Fibroblast of skin of scalp (primary cell): ENCODE data around the gene MORN1.

Experiments used
- DNase-seq: peaks from one replicate; pipeline ENCODE4 v3.0.0-alpha.2; 2013

The MORN1 gene

GRCh38 chr1:2317230-2318065, 73.9 kb downstream of the MORN1 start:
- DNase-seq: no peak

- DNase-seq: no peak
Measured at GRCh38 chr1:2316451-2316961, 74.8 kb downstream of the MORN1 start.

GRCh38 chr1:2315674-2316450, 75.5 kb downstream of the MORN1 start:
- DNase-seq: no peak

GRCh38 chr1:2314803-2315673, 76.3 kb downstream of the MORN1 start:
- DNase-seq: peak; percentile 70

DNA sequence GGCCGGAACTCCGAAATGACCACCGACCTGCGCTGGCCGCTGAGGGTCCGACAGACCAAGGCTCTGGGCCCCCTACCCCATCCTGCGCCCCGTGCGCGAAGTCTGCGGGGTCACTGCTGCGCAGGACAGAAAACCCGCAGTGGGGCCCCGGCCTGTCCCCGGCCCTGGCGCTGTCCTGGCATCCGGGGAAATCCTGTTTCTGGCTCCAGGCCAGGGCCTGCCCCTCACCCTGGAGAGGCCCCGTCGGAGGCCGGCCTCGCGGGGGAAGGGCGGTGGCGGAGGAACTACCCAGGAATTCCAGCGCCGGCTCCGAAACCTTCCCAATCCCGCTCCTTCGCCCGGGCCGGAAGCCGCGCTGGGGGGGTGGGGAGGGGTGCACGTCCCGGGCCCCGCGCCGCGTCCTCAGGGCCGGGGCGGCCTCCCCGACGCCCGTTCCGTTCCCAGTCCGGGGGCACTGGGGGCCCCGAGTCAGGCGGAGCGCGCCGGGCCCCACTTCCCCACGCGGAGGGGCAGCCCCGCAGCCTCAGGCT, 77.0 kb downstream of the MORN1 start:
- DNase-seq: peak; percentile 82

DNA sequence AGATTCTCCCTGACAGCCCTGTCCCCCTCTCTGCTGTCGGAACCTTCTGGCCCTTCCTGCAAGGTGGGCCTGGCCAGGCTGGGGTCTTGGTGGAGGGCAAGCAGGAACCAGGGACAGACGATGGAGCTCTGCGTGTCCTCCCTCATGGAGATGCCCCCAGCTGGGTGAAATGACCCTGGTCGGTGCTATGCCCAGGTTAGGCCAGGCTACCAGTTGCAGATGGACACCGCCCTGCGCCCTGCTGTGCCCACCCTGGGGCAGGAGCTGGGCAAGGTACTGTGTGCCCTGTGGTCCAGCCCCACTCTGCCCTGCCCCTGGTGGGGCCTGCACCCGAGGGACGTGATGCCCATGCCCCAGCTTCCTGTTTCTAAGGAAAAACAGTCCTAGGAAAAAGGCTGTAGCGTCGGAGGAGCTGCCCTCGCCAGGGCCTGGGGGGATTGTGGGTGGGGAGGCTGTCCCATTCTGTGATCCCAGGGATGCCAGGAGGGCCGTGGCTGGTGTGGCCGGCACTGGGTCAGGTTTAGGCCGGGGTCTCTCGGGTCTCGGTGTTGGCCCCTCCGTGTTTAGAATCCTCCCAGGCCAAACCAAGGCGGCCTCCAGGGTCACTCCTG, 77.6 kb downstream of the MORN1 start:
- no peak for DNase-seq

DNA sequence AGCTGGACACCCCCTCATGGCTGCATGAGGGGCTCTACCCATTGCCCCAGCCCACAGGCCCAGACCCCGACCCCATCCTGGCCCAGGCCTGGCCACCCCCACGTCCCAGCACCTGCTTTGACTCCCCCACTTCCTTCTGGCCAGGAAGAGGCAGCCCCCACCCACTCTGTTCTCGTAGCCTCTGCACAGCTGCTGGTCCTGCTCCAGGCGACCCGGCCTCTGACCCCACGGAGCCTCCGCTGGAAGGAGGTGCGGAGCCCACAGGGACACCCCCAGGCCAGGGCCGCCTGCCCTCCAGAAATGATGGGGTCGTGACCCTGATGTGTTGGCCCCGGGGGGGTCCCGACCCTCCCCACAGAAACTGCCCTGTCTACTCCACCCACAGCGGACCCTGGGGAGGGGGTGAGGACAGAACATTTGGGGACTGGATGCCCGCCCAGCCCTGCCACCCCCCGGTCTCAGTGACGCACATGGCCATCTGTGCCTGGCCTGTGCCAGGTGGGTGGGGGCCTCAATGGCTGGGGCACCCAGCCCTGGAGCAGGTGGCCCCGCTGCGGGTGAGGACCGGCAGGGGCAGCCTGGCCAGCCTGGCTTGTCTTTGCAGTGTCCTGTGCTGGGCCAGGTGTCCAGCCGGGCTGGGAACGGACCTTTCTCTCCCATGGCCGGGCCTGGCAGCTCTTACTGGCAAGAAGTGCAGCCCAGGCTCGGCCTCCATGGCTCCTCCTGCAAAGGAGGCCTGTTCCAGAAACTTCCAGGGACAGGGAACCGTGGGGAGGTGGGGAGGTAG, 78.6 kb downstream of the MORN1 start:
- DNase-seq: no peak

DNA sequence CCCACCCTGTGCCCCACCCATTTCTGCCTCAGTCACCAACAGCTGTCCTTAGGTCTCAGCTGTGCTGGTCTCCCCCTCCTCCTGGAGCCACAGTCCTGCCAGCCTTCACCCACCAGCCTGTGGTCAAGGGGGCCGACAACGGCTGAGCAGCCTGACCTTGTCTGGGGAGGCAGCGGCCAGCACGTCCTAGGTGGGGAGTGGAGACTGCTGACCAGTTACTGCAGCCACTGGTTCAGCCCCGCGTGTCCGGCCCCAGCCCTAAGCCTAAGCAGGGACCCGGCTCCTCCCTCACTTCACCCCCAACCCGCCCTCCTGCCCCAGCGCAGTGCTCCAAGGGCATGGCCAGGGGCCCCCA, 79.2 kb downstream of the MORN1 start:
- no peak for DNase-seq

DNA sequence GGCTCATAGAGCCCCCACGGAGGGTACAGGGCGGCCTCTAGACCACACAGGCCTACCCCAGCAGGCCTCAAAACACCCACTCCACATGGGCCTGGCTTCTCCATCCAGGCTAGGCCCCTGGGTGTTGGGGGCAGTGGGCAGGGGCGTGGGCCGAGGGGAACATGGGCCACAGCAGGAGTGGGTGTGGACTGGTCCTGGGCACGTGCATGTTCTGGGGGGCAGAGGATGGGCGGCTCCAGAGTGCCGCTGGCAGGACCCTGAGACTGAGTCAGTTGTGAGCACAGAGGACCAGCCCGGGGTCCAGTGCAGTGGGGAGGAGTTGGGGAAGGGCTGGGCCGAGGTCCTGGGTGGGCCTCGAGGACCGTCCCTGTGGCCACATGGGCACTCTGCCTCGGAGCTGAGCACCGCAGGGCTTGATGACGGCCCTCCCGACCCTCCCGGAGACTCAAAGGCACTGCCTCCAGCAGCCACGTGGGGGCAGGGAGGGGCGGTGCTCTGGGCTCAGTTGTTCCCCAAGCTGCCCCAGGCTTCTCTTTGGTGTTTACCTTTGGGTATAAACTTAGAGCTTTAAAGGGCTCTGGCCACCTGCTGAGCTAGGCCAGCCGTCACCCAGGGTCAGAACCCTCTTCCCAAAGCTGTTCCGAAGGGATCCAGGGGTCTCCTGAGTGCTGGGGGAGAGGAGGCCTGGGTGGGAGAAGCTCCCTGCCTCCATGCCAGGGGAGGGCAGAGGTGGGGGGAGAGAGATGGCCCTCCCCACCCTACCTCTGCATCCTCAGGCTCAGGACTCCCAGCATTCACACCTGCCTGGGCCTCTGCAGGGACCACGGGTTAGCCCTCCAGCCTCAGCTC, 79.9 kb downstream of the MORN1 start:
- DNase-seq: peak; percentile 68

- no peak for DNase-seq
Measured at GRCh38 chr1:2310332-2311183, 80.8 kb downstream of the MORN1 start.

GRCh38 chr1:2308844-2309243, 82.5 kb downstream of the MORN1 start:
- no peak for DNase-seq

DNA sequence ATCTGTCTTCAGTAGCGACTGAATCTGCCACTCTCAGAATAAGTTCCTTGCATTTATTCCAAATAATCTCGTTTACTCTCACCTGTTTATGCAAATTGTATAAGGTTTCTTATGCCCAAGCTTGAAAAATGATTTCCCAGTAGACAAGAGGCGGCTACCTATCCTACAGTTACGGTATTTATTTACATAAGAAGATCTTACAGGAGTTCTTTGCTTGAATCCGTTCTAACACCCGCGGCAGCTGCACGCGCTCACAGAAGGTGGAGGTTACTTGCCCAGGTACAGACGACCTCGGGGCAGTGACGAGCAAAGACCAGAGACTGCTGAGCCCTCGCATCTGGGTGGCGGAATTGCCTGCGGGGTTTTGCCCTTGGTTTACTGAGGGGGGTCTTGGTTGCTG, 83.4 kb downstream of the MORN1 start:
- no peak for DNase-seq

DNA sequence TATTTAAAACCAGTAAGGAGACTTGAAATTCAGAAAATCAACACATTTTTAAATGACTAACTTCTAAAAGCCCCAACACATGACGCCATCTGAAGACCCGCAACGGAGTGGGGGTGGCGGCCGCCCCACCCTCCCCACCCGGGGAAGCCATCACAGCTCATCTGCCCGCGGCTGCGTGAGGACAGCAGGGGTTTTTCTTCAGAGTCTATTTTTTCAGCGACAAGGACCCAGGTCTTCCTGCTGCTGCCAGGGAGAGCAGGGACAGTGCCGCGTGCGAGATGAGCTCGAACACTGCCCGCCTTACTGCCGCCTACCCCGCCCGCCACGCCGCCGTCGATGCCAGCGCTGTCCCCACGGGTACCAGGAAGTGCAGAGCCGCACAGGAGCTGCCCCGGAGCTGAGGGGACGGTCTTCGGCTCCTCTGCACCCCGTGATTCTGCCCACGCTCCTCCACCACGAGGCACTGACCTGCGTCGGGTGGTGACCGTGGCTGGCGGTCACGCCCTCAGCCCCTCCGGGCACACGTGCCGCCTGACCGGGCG, 84.2 kb downstream of the MORN1 start:
- no peak for DNase-seq

- no peak for DNase-seq
Measured at GRCh38 chr1:2306151-2306978, 85.0 kb downstream of the MORN1 start.

- no peak for DNase-seq
Measured at GRCh38 chr1:2304921-2305681, 86.3 kb downstream of the MORN1 start.

DNA sequence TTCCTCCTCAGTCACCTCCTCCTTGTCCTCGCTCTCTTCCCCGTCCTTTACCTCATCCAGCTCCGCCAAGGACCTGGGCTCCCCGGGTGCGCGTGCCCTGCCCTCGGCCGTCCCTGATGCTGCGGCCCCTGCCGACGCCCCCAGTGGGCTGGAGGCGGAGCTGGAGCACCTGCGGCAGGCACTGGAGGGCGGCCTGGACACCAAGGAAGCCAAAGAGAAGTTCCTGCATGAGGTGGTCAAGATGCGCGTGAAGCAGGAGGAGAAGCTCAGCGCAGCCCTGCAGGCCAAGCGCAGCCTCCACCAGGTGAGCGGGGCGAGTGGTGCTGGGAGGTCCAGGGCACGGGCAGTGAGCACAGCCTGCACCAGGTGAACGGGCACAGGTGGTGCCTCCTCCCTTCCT, 87.1 kb downstream of the MORN1 start:
- DNase-seq: no peak

DNA sequence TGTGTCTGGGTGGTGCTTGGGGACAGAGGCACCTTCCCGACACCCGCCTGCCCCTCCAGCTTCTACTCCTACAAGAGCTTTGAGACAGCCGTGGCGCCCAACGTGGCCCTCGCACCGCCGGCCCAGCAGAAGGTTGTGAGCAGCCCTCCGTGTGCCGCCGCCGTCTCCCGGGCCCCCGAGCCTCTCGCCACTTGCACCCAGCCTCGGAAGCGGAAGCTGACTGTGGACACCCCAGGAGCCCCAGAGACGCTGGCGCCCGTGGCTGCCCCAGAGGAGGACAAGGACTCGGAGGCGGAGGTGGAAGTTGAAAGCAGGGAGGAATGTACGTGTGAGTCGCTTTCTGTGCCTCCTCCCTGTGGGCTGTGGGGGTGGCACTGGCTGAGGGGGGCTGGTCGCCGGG, 87.6 kb downstream of the MORN1 start:
- DNase-seq: no peak
